AG09309 (cell line): ENCODE measurements around the gene DIO1.

Experiments used
- DNase-seq: peaks from one replicate; pipeline ENCODE4 v3.0.0-alpha.2; 2010; ENCODE audit warnings: low read depth
- H3K4me3 ChIP-seq: 2 replicates; pipeline ENCODE4 v1.5.1; 2011; ENCODE audit warnings: mild to moderate bottlenecking, low read depth, low read length, moderate library complexity; ENCODE audit not compliant: control insufficient read depth
- TF ChIP-seq, protein P1 (sequence below): IDR thresholded peaks from 2 replicates; pipeline ENCODE4 v1.5.1; 2011; ENCODE audit warnings: mild to moderate bottlenecking, low read depth, low read length, inconsistent platforms; ENCODE audit not compliant: insufficient read depth, control insufficient read depth; ENCODE audit errors: missing control alignments

The DIO1 gene

DNA sequence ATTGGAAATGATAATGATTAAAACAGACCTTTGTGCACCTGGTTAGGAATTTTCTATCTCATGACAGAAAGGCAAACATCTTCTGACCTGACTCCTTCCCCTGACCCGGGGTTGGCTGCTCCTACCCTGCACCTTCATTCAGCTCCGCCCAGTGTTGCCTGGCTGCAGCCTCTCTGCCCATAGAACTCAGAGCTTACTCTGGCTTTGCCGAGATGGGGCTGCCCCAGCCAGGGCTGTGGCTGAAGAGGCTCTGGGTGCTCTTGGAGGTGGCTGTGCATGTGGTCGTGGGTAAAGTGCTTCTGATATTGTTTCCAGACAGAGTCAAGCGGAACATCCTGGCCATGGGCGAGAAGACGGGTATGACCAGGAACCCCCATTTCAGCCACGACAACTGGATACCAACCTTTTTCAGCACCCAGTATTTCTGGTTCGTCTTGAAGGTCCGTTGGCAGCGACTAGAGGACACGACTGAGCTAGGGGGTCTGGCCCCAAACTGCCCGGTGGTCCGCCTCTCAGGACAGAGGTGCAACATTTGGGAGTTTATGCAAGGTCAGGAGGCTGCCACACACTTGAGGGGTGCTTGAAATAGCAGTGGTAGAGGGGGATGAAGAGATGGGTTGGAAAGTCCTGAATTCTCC lies at the start of gene DIO1:
DIO1 (plus strand) TSS at position 189 of the 638 bp plus-strand sequence; CDS start at position 213, 24 bp downstream.
- DNase-seq, result no peak
- TF ChIP-seq, protein P1, sequence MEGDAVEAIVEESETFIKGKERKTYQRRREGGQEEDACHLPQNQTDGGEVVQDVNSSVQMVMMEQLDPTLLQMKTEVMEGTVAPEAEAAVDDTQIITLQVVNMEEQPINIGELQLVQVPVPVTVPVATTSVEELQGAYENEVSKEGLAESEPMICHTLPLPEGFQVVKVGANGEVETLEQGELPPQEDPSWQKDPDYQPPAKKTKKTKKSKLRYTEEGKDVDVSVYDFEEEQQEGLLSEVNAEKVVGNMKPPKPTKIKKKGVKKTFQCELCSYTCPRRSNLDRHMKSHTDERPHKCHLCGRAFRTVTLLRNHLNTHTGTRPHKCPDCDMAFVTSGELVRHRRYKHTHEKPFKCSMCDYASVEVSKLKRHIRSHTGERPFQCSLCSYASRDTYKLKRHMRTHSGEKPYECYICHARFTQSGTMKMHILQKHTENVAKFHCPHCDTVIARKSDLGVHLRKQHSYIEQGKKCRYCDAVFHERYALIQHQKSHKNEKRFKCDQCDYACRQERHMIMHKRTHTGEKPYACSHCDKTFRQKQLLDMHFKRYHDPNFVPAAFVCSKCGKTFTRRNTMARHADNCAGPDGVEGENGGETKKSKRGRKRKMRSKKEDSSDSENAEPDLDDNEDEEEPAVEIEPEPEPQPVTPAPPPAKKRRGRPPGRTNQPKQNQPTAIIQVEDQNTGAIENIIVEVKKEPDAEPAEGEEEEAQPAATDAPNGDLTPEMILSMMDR, result no peak
- no peak within 1 kb of the TSS for H3K4me3 ChIP-seq

DNA sequence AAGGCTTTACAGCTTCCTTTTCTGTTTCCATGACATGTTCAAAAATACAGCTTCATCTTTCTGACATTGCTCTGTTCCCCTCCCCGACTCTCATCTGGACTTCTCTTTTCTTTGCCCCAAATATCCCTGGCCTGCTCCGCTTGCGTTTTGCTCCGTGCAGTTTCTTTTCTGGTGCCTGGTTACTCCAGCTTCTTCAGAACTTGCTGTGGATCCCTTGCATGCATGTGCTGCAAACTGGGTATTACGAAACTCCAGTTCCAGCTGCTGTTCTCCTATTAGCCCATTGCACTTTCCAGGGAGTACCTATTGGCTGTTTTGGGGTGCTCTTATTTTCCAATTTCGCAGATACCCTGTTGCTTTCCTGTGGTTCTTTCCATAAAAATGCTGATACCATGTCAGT lies 46.0 kb upstream of the DIO1 start:
- no peak for DNase-seq
- H3K4me3 ChIP-seq, result no peak overlapping the region
- TF ChIP-seq, protein P1, result no peak

DNA sequence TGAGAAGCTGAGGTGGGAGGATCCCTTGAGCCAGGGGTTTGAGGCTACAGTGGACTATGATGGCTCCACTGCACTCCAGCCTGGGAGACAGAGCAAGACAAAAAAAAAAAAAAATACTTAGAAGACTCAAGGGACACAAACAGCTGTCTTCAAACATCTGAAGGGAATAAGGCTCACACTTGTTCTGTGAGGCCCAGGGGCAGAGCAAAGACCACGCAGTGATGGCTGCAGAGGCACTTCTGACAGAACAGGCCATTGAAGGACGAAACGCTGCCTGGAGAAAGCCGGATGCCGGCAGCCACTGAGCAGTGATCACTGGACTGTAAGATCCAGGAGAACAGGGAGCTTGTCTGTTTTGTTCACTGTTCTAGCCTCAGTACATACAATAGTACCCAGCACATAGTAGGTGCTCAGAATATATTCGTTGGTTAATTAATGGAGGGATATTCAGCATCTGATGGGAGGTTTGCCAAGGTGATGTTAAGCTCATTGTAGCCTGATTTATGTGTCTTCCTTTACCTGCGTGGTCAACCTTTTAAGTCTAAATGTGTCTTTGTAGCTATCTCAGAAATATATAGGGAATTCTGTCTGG lies 43.8 kb upstream of the DIO1 start:
- TF ChIP-seq, protein P1, result no peak
- no peak for DNase-seq
- no peak overlapping the region for H3K4me3 ChIP-seq

DNA sequence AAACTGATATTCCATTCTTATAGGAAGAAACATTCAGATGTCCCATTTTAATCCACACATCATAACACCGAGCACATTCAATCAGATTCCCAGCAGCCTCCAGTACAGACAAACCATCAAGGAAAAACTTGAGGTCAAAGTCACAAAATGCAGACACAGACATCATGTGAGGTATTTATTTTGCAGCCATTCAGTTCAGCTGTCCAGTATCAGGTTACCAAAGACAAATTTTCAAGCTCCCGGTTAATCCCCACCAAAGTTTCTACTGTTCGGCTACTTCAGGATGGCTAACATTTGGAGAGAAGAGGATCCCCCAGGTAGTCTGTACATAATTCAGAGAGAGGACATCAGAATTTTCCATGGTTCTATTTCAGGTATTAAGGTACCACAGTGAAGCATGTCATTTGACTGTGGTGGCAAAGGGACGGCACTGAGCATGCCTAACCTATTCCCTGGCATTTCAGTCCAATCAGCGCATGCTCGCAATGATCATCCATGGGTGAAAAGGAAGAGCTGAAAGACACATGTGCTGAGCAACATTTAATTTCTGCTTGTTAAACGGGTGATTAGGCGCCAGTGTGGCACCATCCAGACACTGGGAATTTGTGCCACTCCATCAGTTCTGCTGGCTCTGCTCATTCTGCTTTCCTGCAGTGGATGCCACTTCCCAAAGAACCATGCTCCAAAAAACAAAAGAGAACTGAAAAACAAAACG lies 42.3 kb upstream of the DIO1 start:
- TF ChIP-seq, protein P1, result no peak
- no peak for DNase-seq
- no peak overlapping the region for H3K4me3 ChIP-seq

DNA sequence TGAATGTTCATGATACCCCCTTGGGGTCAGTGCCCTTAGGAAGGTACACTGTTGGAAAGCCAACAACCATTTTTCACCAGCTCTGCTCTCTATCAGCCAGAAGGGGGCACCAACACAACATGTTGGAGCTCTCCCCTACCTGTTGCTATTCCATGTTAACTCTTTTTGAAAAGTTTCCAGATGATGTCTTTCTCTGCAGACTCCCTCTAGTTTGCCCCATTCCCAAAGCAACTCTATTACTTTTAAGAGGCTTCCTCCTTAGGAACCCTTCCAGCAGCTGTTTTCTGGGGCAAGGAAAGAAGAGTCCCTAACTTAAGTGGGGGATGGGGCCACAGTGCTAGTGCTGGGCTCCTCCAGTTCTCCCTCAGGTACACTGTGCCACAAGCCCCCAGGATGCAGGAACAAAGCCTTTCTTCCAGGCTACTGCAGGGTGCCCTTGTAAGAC lies 33.0 kb upstream of the DIO1 start:
- no peak overlapping the region for H3K4me3 ChIP-seq
- peak; percentile 18 for DNase-seq
- TF ChIP-seq, protein P1, result peak; percentile 89

DNA sequence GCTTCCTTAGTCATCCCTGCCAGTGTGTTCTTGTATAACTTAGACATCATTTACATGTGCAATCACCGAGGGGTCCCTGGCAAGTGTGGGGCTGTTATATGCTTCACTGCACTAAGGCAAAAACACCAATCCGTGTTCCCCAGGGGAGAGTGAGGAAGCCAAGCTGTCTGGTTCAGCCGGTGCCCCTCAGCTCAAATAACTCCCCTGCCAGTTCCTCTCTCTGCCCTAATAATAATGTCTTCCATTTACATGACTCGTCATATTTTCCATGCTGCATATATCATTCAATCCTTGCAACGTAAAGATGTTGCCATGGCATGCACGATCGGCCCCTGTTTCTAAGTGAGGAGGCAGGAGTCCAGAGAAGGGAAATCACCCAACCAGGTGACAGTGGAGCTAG lies 31.5 kb upstream of the DIO1 start:
- H3K4me3 ChIP-seq, result no peak overlapping the region
- TF ChIP-seq, protein P1, result no peak
- DNase-seq, result no peak
